ENCODE data around the gene RMDN2.

The RMDN2 gene

GRCh38 chr2:37906131-37906530, 19.0 kb upstream of the RMDN2 start:
- no peak for TF ChIP-seq JUND (IDR thresholded peaks at IDR 0.05; ENCODE audit: low read depth)
- DNase-seq (ENCODE audit: low read depth in 1 of 2, low spot score in 1 of 2): no peak
- in situ Hi-C loops (cut with HindIII; ENCODE audit: low pct_unique_long_range_greater_than_20kb, low sequenced_read_pairs): no loop called here

- in situ Hi-C loops (cut with HindIII; ENCODE audit: low pct_unique_long_range_greater_than_20kb, low sequenced_read_pairs): no loop called here
- no peak for DNase-seq (ENCODE audit: low read depth in 1 of 2, low spot score in 1 of 2)
- TF ChIP-seq JUND (IDR thresholded peaks at IDR 0.05; ENCODE audit: low read depth): no peak
Measured at GRCh38 chr2:37907501-37908225, 17.4 kb upstream of the RMDN2 start.

GRCh38 chr2:37911296-37911873, 13.7 kb upstream of the RMDN2 start:
- in situ Hi-C loops (cut with HindIII; ENCODE audit: low pct_unique_long_range_greater_than_20kb, low sequenced_read_pairs): no loop called here
- DNase-seq (ENCODE audit: low read depth in 1 of 2, low spot score in 1 of 2): no peak
- TF ChIP-seq JUND (IDR thresholded peaks at IDR 0.05; ENCODE audit: low read depth): no peak

- no peak for DNase-seq (ENCODE audit: low read depth in 1 of 2, low spot score in 1 of 2)
- TF ChIP-seq JUND (IDR thresholded peaks at IDR 0.05; ENCODE audit: low read depth): no peak
- in situ Hi-C loops (cut with HindIII; ENCODE audit: low pct_unique_long_range_greater_than_20kb, low sequenced_read_pairs): no loop called here
Measured at GRCh38 chr2:37912056-37912455, 13.0 kb upstream of the RMDN2 start.

- in situ Hi-C loops (cut with HindIII; ENCODE audit: low pct_unique_long_range_greater_than_20kb, low sequenced_read_pairs): no loop called here
- no peak for DNase-seq (ENCODE audit: low read depth in 1 of 2, low spot score in 1 of 2)
Measured at GRCh38 chr2:37912616-37913015, 12.5 kb upstream of the RMDN2 start.

DNA sequence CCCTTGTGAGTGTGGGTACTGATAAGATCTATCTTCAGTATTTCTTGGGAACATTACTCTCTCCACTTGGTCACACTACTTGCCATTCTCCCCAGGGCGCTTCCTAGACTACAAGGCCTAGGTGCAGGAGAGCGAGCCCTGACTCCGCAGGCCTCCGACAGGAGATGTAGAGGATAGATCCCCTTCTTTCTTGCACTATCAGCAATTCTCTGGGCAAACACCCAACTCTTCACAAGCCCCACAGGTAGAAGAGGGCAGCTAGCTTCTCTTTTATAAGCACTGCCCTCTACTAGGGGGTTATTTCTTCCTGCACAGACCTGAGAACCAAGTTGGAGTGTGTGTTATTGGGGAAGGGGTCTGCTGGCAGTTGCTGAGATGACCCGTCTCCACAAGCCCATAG, 10.7 kb upstream of the RMDN2 start:
- no peak for TF ChIP-seq JUND (IDR thresholded peaks at IDR 0.05; ENCODE audit: low read depth)
- DNase-seq (ENCODE audit: low read depth in 1 of 2, low spot score in 1 of 2): no peak
- in situ Hi-C loops (cut with HindIII; ENCODE audit: low pct_unique_long_range_greater_than_20kb, low sequenced_read_pairs): no loop called here

More at GRCh38 chr2:37912616-37913015, 12.5 kb upstream of the RMDN2 start:
- no peak for TF ChIP-seq JUND (IDR thresholded peaks at IDR 0.05; ENCODE audit: low read depth)

GRCh38 chr2:37915773-37916172, 9.3 kb upstream of the RMDN2 start:
- TF ChIP-seq JUND (IDR thresholded peaks at IDR 0.05; ENCODE audit: low read depth): no peak
- DNase-seq (ENCODE audit: low read depth in 1 of 2, low spot score in 1 of 2): no peak
- in situ Hi-C loops (cut with HindIII; ENCODE audit: low pct_unique_long_range_greater_than_20kb, low sequenced_read_pairs): no loop called here

GRCh38 chr2:37916512-37917082, 8.5 kb upstream of the RMDN2 start:
- TF ChIP-seq JUND (IDR thresholded peaks at IDR 0.05; ENCODE audit: low read depth): no peak
- peak in 1 of 2 experiments; percentile 23 for DNase-seq (ENCODE audit: low read depth in 1 of 2, low spot score in 1 of 2)
- in situ Hi-C loops (cut with HindIII; ENCODE audit: low pct_unique_long_range_greater_than_20kb, low sequenced_read_pairs): no loop called here

DNA sequence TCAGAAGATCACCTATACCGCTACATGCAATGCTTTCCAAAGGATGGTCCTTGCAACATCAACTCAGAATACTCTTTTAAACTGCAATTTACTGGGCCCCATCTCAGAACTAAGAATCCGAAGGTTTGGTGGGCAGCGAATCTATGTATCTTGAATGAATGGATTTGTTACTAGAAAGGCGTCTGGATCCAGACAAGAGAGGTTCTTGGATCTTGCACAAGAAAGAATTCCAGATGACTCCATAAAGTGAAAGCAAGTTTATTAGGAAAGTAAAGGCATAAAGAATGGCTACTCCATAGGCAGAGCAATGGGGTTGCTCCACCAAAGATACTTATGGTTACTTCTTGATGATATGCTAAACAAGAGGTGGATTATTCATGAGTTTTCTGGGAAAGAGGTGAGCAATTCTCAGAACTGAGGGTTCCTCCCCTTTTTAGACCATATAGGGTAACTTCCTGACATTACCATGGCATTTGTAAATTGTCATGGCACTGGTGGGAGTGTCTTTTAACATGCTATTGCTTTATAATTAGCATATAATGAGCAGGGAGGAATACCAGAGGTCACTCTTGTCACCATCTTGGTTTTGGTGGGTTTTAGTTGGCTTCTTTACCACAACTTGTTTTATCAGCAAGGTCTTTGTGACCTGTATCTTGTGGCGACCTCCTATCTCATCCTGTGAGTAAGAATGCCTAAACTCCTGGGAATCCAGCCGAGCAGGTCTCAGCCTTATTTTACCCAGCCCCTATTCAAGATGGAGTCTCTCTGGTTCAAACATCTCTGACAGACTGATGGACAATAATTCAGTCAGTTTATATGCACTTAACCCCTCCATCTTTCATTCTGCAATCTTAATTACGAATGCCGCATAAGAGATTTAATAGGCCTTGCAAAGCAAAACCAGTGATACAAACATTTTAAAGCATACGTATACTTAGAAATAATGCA, 7.5 kb upstream of the RMDN2 start:
- TF ChIP-seq JUND (IDR thresholded peaks at IDR 0.05; ENCODE audit: low read depth): no peak
- in situ Hi-C loops (cut with HindIII; ENCODE audit: low pct_unique_long_range_greater_than_20kb, low sequenced_read_pairs): no loop called here
- DNase-seq (ENCODE audit: low read depth in 1 of 2, low spot score in 1 of 2): no peak

GRCh38 chr2:37918742-37919186, 6.3 kb upstream of the RMDN2 start:
- in situ Hi-C loops (cut with HindIII; ENCODE audit: low pct_unique_long_range_greater_than_20kb, low sequenced_read_pairs): no loop called here
- DNase-seq (ENCODE audit: low read depth in 1 of 2, low spot score in 1 of 2): no peak

GRCh38 chr2:37919631-37920032, 5.5 kb upstream of the RMDN2 start:
- TF ChIP-seq JUND (IDR thresholded peaks at IDR 0.05; ENCODE audit: low read depth): no peak
- in situ Hi-C loops (cut with HindIII; ENCODE audit: low pct_unique_long_range_greater_than_20kb, low sequenced_read_pairs): no loop called here
- DNase-seq (ENCODE audit: low read depth in 1 of 2, low spot score in 1 of 2): no peak

More at GRCh38 chr2:37918742-37919186, 6.3 kb upstream of the RMDN2 start:
- no peak for TF ChIP-seq JUND (IDR thresholded peaks at IDR 0.05; ENCODE audit: low read depth)

DNA sequence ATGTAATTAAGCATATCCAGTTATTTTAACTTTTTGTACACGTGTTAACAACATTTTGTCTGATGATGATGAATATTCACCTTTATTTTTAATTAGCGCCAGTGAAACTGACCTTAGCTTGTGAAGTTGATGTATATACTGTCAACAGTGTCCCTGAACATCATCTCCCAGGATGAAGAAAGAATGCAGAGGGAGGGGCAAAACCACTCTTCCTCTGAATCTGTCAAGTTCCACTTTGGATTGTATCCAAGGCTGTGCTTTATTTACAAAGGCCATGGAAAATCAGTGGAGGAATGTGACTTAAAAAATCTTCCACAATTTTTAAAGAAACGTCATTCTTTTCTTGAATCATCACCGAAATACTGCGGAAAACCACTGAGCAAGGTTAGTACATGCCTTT, 4.5 kb upstream of the RMDN2 start:
- DNase-seq (ENCODE audit: low read depth in 1 of 2, low spot score in 1 of 2): no peak
- no peak for TF ChIP-seq JUND (IDR thresholded peaks at IDR 0.05; ENCODE audit: low read depth)
- in situ Hi-C loops (cut with HindIII; ENCODE audit: low pct_unique_long_range_greater_than_20kb, low sequenced_read_pairs): no loop called here

Measured in T47D (cell line).